ENCODE results near the gene SLC39A8. TPM values are rescaled to one million over a fixed set of nuclear protein-coding genes. Genes with fewer than 3 reads are reported as not detected.

Gene SLC39A8
- total and polyA plus RNA-seq, 4 donors = 14.6 to 50.5 (median 22.6) TPM

GRCh38 chr4:102354671-102355454 is 9.6 kb upstream of the SLC39A8 start:
- WGBS = 30% methylated on average over 2 of the region's 2 CpGs

More at GRCh38 chr4:102354671-102355454, 9.6 kb upstream of the SLC39A8 start:
- TF ChIP-seq RXRA (IDR thresholded peaks at IDR 0.05) (no peak), EGR1 (IDR thresholded peaks at IDR 0.05; ENCODE audit: low read depth in 2 of 2) (no peak), ZBTB33 (IDR thresholded peaks at IDR 0.05) (no peak), SP1 (IDR thresholded peaks at IDR 0.05) (no peak), JUND (IDR thresholded peaks at IDR 0.05) (no peak), CTCF (IDR thresholded peaks at IDR 0.05; ENCODE audit: low read depth, low read length, missing input control) (no peak), MAX (IDR thresholded peaks at IDR 0.05) (no peak), TAF1 (conservative IDR thresholded peaks at IDR 0.05) (no peak), REST (IDR thresholded peaks at IDR 0.05) (no peak), RAD21 (IDR thresholded peaks at IDR 0.05) (no peak), YY1 (IDR thresholded peaks at IDR 0.05) (no peak), HNF4G (IDR thresholded peaks at IDR 0.05) (peak; percentile 13), NR2F2 (IDR thresholded peaks at IDR 0.05) (no peak), FOXA1 (IDR thresholded peaks at IDR 0.05) (no peak), GABPA (IDR thresholded peaks at IDR 0.05 in 1 of 2, conservative IDR thresholded peaks at IDR 0.05 in 1 of 2) (no peak), ATF3 (IDR thresholded peaks at IDR 0.05) (no peak), HNF4A (conservative IDR thresholded peaks at IDR 0.05) (peak; percentile 68 to 74)
- Histone ChIP-seq H3K27ac (ENCODE audit: low read depth in 1 of 2, low read length in 2 of 2) (no peak overlapping the region), H3K9ac (ENCODE audit: low read depth in 1 of 2, low read length in 2 of 2) (no peak overlapping the region), H3K4me1 (ENCODE audit: control insufficient read depth in 4 of 4, insufficient read depth in 4 of 4, low read length in 3 of 4) (peaks cover 0 to 21% (median 8%) of the 10 kb centered on the region in 4 donors), H3K9me3 (ENCODE audit: control insufficient read depth in 4 of 4, low read length in 3 of 4) (no peaks in the 10 kb centered on the region), H3K4me3 (ENCODE audit: low read depth in 1 of 3, low read length in 3 of 3) (no peak overlapping the region), H3K27me3 (ENCODE audit: control insufficient read depth in 4 of 4, insufficient read depth in 4 of 4, low read length in 3 of 4) (no peaks in the 10 kb centered on the region), H3K36me3 (ENCODE audit: control insufficient read depth in 4 of 4, insufficient read depth in 3 of 4, low read depth in 1 of 4, low read length in 3 of 4) (no peaks in the 10 kb centered on the region)
- no peak for DNase-seq (ENCODE audit: low spot score)
